HCEC 1CT (cell line): ENCODE data around the gene PSMF1.

Experiments
- DNase-seq: peaks from one replicate; pipeline ENCODE4 v3.0.0-alpha.2; 2017

Gene PSMF1

DNA sequence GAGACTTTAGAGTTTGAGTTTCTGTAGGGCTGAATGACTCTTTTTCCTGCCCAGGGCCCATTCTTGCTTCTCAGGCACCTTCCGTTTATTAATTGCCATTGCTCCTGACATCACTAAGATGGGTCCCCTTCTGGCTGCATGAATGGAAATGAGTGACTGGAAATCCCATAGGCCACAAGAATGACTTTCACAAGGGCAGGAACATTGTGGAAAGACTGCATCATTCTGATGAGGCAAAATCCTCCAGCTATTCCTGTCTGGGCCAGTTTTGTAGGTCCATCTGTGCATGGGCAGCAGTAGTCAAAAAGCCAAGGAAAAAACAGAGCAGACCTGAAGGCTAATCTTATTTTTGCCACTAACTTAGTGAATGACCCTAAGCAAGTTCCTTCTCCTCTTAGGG, 47.1 kb downstream of the PSMF1 start:
- DNase-seq, result no peak

DNA sequence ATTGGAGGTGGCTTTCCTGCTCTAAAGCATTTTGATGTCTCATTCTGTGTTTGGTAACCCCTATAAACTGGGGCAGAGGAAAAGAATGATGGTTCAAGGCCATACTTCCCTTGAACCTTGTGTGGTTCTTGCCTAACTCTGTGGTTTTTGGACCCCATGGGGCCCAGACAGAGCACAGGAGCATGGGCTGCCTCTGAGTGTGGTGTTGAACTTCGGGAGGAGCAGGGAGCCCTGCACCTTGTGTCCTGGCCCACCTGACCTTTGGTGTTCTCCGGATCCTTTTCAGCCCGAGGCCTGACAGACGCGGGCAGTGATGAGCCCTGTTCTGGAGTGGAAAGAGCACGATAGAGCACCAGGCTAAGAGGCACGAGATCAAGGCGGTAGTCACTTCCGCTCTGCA, 47.5 kb downstream of the PSMF1 start:
- DNase-seq, result no peak

DNA sequence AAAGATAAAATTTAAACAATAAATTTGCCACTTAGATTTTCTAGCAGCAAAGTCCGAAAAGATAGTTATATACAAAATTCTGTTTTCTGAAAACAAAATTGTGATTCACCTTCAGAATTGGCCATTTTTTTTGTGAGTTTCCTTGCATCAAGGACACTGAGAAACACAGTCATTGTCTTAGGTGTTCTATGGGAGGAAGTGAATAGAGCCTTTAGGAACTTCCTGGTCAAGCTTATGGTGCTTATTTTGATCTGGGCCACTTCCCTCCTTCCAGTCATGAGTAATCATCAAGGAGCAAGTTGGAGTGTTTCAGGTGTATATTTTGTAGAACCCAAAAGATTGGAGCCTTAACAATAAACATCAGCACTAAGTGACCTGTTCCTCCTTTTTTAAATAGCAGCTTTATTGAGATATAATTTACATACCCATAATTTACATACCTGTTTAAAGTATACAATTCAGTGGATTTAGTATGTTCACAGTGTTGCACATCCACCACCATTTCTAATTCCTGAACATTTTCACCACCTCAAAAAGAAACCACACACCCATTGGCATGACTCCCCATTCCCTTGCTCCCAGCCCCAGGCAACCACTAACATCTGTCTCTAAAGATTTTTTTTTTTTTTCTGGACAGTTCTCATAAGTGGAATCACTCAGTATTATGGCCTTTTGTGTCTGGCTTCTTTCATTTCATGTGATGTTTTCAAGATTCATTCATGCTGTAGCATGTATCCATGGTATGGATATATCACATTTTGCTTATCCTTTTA, 48.7 kb downstream of the PSMF1 start:
- no peak for DNase-seq

DNA sequence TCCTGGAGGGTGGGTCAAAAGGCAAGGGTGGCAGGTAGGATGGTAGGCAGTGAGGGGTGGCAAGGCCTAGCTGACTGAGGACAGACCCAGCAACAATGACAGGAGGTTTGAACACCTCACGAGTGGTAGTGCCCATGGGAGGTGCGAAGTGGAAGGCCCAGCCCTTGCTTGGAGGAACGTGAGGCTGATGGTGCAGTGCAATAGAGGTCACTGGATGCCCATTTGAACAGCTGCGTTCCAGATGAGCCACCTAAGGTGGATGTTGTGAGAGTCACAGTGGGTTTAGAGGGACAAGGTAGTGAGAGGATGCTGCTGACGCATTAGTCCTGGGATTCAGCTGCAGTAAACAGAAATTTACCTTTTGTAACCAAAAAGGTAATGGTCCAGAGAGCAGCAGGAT, 50.8 kb downstream of the PSMF1 start:
- no peak for DNase-seq

DNA sequence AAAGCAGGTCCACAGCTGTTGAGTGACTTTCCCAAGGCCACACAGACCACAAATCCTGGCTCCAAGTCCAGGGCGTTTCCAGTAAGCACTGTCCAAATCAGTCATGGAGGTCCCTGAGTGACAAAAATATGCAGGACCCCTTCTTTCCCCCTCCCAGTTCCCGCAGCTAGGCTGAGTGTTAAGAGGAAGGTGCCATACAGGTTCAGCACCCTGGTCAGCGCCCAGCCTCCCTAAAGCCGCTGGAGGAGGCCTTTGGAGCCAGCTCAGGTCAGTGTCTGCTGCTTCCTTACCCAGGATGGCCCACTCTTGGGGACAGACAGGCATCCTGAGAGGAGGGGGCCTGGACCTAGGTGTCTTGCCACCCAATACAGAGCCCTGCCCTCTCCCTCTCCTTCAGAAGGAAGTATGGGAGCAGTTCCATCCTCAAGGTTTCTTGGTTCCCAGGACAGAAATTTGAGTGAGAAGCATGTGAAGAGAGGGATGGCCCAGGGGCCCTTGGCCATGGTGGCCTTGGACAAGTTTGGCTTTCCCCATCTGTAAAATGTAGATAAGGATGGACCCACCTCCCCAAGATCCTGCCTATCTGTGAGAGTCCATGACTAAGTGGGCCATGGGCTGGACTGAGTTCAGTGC, 53.2 kb downstream of the PSMF1 start:
- no peak for DNase-seq

DNA sequence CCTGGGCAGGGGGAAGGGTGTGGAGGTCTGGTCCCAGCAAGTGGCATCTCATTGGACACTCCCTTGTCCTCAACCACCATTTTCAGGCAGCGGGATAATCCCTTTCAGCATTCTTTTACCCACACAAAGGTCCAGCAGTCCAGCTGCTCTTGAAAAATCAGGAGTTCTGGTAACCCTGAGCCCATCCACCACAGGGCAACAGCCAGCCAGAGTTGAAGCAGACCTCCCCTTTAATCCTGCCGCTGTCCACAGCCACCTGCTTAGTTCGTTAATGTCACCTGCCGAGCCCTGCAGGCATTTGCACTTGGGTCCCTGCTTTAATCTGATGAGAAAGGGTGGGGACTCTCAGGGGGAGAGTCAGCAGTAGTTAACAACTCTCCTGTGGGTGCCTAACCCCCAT, 55.3 kb downstream of the PSMF1 start:
- DNase-seq, result no peak

DNA sequence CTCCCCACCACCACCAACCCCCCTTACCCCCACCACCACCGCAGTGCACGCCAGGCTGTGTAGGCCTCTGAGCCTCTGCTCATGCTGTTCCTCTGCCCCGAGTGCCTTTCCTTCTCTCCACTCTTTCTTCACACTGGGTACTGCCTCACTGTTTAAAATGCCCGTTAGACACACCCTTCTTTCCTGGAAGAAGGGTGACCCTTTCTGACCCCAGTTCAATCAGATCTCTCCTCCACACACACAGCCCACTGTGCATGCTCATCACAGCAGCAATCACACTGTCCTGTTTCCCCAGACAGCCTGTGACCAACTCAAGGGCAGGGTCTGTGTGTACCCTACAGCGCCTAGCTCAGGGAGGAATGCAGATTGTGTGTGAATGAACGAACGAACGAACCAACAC, 56.4 kb downstream of the PSMF1 start:
- no peak for DNase-seq

DNA sequence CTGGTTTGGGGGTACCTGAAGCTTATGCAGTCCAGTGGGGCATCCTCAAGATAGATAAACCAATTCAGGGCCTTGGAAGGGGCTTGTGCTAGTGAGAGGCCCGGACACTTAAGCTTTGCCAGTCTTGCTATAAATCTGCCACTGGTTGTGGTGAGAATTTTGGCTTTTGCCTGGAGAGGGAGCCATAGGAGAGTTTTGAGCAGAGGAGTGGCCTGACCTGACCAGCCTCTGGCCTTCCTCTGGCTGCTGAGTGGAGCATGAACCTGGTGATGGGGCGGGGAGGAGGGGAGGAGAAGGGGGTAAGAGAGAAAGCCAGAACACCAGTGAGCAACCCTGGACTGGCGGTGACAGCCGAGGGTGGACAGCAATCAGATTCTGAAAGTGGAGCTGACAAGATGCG, 59.3 kb downstream of the PSMF1 start:
- peak; percentile 21 for DNase-seq

DNA sequence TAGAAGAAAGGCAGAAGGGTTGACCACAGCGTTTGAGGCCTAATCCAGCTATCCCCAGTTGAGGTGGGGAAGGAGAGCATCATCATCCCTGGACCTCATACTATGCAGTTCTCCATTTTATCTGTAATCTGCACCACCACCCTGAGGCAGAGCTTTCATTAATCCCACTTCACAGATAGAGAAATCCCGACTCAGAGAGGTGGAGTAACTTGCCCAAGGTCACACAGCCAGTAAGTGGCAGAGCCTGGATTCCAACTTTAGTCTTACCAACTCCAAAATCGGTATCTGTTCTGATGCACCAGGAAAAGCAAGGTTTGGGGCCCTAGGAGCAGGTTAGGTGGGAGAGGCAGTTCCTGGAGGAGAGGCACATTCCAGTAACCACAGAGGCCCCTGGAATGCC, 59.7 kb downstream of the PSMF1 start:
- no peak for DNase-seq

DNA sequence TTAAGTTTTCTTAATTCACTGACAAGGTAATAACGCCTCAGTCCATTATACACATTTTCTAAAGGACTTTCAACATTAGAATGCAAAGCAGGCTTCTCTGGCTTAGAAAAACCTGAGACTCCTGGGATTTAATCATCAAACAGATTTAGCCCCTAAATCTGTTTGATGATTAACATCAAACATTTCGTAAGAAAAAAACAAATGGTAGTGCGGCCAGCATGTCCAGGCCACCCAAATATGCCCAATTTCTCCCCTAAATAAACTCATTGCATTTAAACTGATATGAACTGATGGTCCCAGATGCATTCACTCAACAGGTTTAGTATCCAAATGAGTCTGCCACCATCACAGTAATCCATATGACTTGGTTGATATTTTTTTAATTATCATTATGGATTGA, 60.2 kb downstream of the PSMF1 start:
- DNase-seq, result no peak

DNA sequence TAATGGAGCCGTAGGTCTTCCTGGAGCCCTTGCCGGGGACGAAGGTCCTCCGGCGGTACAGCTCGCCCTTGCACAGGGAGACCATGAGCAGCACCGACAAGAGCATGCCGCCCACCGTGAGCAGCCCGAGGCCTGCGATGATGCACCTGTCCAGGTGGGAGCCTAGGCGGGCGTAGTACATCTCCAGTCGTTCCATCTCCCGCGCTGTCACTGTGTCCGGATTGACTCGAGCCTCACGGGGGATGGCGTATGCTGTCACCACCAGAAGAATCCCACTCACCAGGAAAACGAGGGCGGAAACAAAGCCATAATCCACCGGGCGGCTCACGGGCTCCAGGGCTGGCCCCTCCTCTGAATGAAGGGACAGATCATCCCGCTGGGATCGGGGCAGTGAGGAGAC, 62.5 kb downstream of the PSMF1 start:
- DNase-seq, result no peak

DNA sequence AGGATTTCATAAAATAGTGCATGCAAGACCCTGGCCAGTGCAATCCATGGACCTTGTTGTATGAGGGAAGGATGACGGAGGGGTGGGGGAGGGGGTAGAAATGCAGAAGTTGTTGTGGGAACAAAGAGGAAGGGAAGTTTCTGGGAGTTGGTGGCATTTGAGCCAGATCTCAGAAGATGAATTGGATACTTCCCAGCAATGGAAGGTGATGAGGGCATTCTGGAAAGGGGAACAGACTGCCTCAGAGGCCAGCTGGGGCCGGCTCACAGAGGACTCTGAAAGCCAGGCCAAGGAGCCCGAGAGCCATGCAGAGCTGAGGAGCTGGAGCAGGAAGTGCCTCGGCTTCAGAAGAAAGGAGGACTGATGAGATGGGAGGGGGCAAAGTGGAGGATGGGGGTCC, 63.7 kb downstream of the PSMF1 start:
- DNase-seq, result no peak

DNA sequence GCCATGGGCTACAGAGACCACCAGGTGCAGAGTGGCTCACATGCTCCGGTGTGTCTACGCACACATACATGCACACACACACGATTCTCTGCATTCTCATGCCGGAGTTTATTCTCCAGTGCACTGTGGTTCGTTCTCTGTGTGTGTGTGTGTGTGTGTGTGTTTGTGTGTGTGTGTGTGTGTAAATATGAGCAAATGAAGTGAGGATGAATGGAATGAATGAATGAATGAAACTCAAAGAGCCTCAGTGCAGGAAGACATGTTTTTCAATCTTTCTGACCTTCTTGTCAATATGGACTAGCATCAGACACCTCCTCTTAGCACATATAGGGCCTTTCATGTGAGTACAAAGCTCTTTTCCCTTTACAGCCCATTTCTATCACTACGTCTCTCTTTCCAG, 64.8 kb downstream of the PSMF1 start:
- no peak for DNase-seq

DNA sequence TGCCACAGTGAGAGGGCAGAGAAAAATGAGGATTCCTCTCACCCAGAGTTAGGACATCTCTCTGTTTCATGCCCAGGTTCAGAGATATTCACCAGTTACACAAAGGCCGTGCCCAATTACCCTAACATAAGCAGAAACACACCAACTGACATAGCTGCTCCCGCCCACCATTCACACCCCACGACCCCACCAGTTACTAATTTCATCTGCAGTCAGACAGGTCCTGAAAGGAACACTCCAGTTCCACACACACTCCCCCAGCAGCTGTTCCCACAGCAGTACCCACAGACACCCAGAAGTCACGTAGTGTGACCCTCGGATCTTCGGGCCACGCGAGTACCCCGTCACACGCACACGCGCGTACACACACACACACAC, 65.8 kb downstream of the PSMF1 start:
- DNase-seq, result no peak

DNA sequence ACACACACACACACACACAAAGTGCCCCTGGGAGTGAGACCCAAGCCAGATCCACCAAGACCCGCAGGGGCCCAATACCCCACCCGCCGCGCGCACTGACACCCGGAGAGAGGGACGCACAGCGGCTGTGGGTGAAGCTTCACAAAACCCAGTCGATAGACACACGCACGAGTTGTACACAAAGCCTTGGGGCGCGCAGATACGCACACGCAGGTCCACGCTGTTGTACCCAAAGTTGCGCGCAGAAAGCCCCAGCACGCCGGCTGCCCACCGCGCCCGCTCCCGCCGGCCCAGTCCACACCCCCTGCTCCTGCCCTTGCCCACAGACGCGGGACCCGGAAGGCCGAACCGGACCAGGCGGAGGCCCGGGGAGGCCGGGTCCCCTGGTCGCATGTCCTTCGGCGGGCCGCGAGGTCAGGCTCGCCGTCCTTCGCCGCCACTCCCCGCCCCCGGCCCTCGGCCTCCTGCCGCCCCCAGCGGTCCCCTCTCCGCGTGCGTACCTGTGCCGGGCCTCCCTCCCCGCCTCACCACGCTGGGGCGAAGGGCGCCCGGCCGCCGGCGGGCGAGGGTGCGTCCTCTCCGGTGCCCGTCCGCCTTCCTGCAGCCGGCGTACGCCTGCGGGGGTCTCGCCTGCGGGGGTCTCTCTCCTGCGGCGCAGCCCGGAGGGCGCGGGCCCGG, 66.4 kb downstream of the PSMF1 start, which contains the start of gene TMEM74B:
TMEM74B (minus strand) TSS at position 344 of the 678 bp plus-strand sequence. CDS start 1,180 bp downstream, outside the sequence.
- no peak for DNase-seq

DNA sequence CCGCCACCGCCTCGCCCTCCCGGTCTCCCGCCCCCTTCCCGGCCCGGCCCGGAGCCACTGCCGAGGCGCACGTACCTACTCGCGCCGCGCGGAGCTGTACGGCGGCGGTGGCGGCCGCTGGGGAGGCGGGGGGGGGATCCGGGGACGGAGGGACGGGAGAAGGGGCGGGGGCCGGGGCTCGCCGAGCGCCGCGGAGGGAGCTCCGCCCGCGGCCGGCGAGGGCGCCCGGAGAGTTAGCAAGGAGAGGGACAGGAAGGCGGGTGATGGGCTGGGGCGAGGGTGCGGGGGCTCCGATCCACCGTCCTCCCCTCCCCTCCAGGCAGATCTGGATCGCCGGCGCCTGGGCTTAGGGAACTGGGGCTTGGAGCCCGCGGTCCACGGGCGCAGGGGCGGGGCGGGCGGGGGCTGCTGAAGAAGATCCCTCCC, 66.9 kb downstream of the PSMF1 start:
- no peak for DNase-seq

DNA sequence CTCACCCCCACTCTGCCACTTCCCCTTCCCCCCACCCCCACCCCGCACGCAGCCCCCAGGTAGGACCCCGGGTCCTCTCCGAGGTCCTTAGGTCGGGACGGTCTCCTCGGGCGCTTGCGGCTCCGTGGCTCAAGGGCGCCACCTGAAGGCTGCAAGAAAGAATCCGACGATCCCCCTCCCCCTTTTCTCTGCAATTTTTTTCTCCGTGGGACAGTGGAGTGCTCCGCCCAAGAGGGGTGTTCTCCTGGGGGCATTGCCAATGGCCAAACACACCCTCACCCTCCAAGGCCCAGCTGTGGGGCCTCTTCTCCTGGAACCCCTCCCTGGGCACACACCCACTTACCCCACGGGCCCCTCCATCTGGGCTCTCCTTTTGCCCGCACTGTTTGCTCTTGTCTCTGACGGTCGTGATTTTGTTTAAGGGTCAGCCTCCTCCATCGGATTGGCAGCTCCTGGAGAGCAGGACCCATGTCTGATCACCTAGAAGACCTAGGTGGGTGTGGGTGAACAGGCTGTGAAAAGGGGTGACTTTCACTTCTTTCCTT, 67.5 kb downstream of the PSMF1 start:
- DNase-seq, result peak; percentile 22

DNA sequence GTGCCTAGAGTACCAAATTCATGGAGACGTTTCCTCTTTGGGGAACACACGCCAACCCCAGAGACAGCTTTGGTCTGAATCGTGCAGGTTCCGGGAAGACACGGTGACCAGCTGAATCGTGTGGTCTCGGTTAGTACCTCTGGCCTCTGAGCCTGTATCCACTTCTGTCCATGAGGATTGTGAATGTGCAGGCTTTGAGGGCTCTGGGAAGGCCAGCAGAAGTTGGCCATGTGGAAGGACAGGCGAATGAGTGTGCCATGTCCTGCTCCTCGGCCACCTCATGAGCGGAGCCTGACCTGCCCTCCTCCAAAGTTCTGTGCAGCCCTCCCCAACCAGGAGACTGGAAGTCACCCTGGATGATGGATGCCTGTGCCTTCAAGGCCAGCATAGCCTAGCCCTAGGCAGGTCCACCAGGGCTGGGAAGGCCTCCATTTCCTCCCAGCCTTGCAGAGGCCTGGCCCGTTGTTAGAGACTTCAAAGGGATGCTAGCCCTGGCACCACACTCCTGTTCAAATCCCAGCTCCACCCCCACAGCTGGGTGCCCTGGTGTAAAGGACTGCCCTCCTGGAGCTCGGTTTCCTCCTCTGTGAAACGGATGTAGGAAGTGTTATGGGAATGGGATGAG, 68.1 kb downstream of the PSMF1 start:
- DNase-seq, result no peak

DNA sequence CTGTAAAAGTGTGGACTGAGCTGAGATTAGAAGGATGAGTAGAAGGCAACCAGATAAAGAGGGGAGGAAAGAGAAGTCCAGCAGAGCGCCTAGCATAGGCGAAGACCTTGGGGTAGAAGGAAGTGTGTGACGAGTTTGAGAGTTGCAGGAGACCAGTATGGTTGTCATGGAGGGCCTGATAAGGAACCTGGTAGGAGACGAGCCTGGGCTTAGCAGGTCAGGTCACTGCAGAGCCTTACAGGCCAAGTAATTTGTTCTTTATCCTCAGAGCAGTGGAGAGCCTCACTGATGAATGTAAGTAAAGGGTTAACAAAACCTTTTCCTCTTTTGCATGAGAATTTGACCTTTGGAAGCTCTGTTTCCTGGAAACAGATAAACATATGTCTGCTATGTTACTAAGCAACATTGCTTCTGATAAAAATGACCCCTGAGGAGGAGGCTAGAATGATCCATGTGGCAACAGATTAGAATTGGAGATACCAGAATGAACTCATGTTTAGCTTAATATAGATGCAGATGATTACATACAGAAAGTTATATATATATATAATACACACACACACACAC, 69.3 kb downstream of the PSMF1 start:
- no peak for DNase-seq

DNA sequence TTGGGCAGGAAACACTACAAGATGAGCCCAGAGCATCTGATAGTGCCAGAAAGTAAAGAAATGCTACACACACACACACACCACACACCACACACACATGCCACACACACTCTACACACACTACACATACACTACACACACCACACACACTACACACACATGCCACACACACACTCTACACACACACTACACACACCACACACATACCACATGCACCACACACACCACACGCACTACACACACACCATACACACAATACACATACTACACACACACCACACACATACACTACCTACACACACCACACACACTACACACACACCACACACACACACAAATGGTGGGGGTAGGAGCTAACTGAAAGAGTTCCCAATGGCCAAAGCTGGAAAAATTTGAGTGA, 69.9 kb downstream of the PSMF1 start:
- no peak for DNase-seq

DNA sequence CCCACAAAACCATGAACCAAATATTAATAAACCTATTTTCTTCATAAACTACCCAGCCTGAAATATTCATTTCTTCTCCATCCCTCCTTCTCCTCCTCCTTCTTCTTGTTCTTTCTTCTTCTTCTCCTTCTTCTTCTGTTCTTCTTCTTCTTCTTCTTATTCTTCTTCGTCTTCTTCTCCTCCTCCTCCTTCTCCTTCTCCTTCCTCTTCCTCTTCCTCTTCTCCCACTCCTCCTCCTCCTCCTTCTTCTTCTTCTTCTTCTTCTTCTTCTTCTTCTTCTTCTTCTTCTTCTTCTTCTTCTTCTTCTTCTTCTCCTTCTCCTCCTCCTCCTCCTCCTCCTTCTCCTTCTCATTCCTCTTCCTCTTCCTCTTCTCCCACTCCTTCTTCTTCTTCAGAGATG, 71.4 kb downstream of the PSMF1 start:
- DNase-seq, result no peak

DNA sequence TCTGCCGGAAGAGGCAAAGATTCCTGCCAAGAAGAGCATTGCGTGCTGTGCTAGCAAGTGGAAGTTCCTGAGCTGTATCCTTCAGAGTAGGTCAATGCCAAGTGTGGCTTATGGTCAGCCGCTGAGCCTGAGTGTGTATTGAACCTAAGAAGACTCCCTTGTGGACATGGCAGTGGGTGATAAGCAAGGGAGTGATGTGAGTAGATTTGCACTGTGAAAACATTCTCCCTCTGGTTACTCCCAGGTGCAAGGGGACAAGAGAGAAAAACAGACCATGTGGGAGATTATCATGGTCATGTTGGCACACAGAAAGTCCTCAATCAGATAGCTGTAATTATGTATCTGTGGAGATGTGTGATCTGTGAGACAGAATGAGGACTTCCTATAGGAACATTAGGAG, 72.4 kb downstream of the PSMF1 start:
- DNase-seq, result no peak

DNA sequence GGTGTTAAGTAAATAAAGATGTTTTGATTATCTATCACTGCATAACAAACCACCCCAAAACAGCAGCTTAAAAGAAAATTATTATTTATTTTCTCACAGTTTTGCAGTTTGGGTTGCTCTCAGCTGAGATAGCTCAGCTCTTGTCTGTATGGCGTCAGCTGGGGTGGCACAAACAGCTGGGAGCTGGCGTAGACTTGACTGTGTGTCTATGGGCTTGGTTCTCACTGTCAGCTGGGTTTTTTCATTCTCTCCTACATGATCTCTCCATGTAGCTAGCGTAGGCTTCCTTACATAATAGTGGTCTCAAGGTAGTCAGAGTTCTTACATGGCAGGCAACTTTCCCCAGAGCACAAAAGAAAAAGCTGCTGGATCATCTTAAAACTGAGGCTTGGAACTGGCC, 72.9 kb downstream of the PSMF1 start:
- no peak for DNase-seq
